Right lobe of liver (tissue), 6 donors: ENCODE results near the gene PRICKLE3. TPM values are rescaled to one million over a fixed set of nuclear protein-coding genes. Genes with fewer than 3 reads are reported as not detected.

ENCODE experiments used
- ATAC-seq, 4 donors: fragments of 200-7000 bp; cut with Tn5 transposase; one replicate each; pipeline ENCODE4 v1.9.1; 2020; ENCODE audit warnings: mild to moderate bottlenecking in 4 of 4, moderate library complexity in 4 of 4
- DNase-seq, 3 donors: peaks; one replicate each; pipeline ENCODE4 v3.0.0-alpha.2; 2020
- H3K27ac ChIP-seq, 3 donors: fragments of 200-600 bp; one replicate each; pipeline ENCODE4 v1.8.0; 2022
- H3K27me3 ChIP-seq, 2 donors: fragments of 200-600 bp; one replicate each; pipeline ENCODE4 v1.8.0; 2022
- H3K36me3 ChIP-seq, 4 donors: fragments of 200-600 bp; sonication (generic) in 1 of 4; one replicate each; pipeline versions ENCODE4 v1.5.1 to v1.8.0; 2017 to 2022; ENCODE audit warnings: control low read depth in 1 of 4
- H3K4me1 ChIP-seq, 4 donors: fragments of 200-600 bp; sonication (generic) in 1 of 4; one replicate each; pipeline versions ENCODE4 v1.5.1 to v1.8.0; 2017 to 2022; ENCODE audit warnings: control low read depth in 1 of 4
- H3K4me3 ChIP-seq, 3 donors: fragments of 200-600 bp; one replicate each; pipeline ENCODE4 v1.8.0; 2022
- H3K9me3 ChIP-seq, 4 donors: fragments of 200-600 bp; sonication (generic) in 1 of 4; one replicate each; pipeline versions ENCODE4 v1.5.1 to v1.8.0; 2017 to 2022; ENCODE audit warnings: control low read depth in 1 of 4
- CTCF ChIP-seq, 4 donors: fragments of 200-600 bp in 3 of 4; fragments of 450-650 bp in 1 of 4; IDR thresholded peaks; one replicate each; pipeline versions ENCODE4 v1.5.1 to v1.8.0; 2016 to 2022; ENCODE audit warnings: antibody characterized with exemption in 4 of 4, mild to moderate bottlenecking in 2 of 4
- POLR2A ChIP-seq: fragments of 450-650 bp; IDR thresholded peaks from one replicate; pipeline ENCODE4 v1.6.1; 2017; ENCODE audit warnings: antibody characterized with exemption, mild to moderate bottlenecking
- WGBS: methylation state at CpG from one replicate; pipeline ENCODE4 v1.1.6; 2018; ENCODE audit warnings: low coverage, low lambda C conversion rate; ENCODE audit not compliant: insufficient coverage; ENCODE audit errors: missing lambda C conversion rate; 5-methylcytosine and 5-hydroxymethylcytosine counted together
- intact Hi-C, 2 donors: fragments of 100-400 bp; cut with DNase I; formaldehyde crosslinking; loops; one replicate each; pipeline versions ENCODE4 v1.11.2 to v1.14.1; 2022
- total RNA-seq, 6 experiments: library from RNA; depleted of rRNA in 2 of 6; stranded (reverse); fragments of >200 nt in 2 of 6; fragmentation: NEBNext Ultra II Directional in 3 of 6; extraction: Animal tissue kit (Norgen Biotek cat#: 25700) in 3 of 6; gene quantifications; one replicate each; pipeline versions ENCODE4 v1.1.0 to v1.2.4, GENCODE V29; 2016 to 2023
- donor health status: DM: no; HTN: yes; CAD: no.
- donor health status: DM: no; HTN: no; CAD: no.
- donor health status: DM: no; HTN: no; CAD: no.
- donor health status: DM: no; HTN: yes; CAD: no.
- donor health status: DM: no; HTN: yes; CAD: no.

The PRICKLE3 gene
- total RNA-seq, 6 experiments from 2014 or later, result 3.8 to 6.4 (median 5.0) TPM

GRCh38 chrX:49166914-49167739, 19.0 kb downstream of the PRICKLE3 start:
- 34% methylated on average over 17 of the region's 35 CpGs for WGBS
- no peaks in the 10 kb centered on the region for H3K9me3 ChIP-seq
- intact Hi-C loops, result no loop called here
- no peaks in the 10 kb centered on the region for H3K4me1 ChIP-seq
- H3K36me3 ChIP-seq, result no peaks in the 10 kb centered on the region
- DNase-seq, result peak in 2 of 3 donors; percentile 56 to 74
- ATAC-seq, result peak in 3 of 4 donors; percentile 1 to 18 (median 4)
- TF ChIP-seq CTCF (IDR thresholded peaks at IDR 0.05) (no peak), POLR2A (no peak)
- no peaks in the 10 kb centered on the region for H3K27me3 ChIP-seq
- H3K4me3 ChIP-seq, result peak overlapping the region in 2 of 3 donors; percentile 11 to 43
- peak overlapping the region; percentile 47 to 83 (median 81) for H3K27ac ChIP-seq

- H3K4me1 ChIP-seq, result no peaks in the 10 kb centered on the region
- H3K27ac ChIP-seq, result peak overlapping the region; percentile 47 to 83 (median 81)
- intact Hi-C loops, result no loop called here
- H3K27me3 ChIP-seq, result no peaks in the 10 kb centered on the region
- ATAC-seq (peak; percentile 5 to 45 (median 9)), DNase-seq (peak; percentile 65 to 85 (median 69))
- H3K36me3 ChIP-seq, result no peaks in the 10 kb centered on the region
- TF ChIP-seq CTCF (IDR thresholded peaks at IDR 0.05) (peak in 1 of 4 donors; percentile 12), POLR2A (no peak)
- 49% methylated on average over 8 of the region's 61 CpGs for WGBS
- H3K9me3 ChIP-seq, result no peaks in the 10 kb centered on the region
- H3K4me3 ChIP-seq, result peak overlapping the region in 2 of 3 donors; percentile 11 to 43
Observed at GRCh38 chrX:49165901-49166881, 20.0 kb downstream of the PRICKLE3 start.

- Histone ChIP-seq H3K4me1 (peaks cover 0 to 11% (median 4%) of the 10 kb centered on the region in 4 donors), H3K9me3 (no peaks in the 10 kb centered on the region), H3K27ac (peak overlapping the region in 2 of 3 donors; percentile 81 to 87), H3K36me3 (no peaks in the 10 kb centered on the region), H3K4me3 (no peak overlapping the region), H3K27me3 (no peaks in the 10 kb centered on the region)
- WGBS, result 80% methylated on average over 2 of the region's 31 CpGs
- ATAC-seq (no peak), DNase-seq (peak in 1 of 3 donors; percentile 52)
- intact Hi-C loops, result no loop called here
- TF ChIP-seq POLR2A (no peak), CTCF (IDR thresholded peaks at IDR 0.05) (no peak)
Observed at GRCh38 chrX:49164589-49165360, 21.4 kb downstream of the PRICKLE3 start.
